SHP77 treated with DMSO at 0.1 percent for 48 hours (cell line): ENCODE results near the gene HOMER2.
"Not testable (repeated sequence)": the region's sequence is repeated elsewhere in the genome, so short reads cannot be mapped to it uniquely, and the experiment has no call there.

ENCODE experiments used
- DNase-seq: peaks from one replicate; lab custom pipeline; 2025; lab: John Stamatoyannopoulos, UW

HOMER2 gene

DNA sequence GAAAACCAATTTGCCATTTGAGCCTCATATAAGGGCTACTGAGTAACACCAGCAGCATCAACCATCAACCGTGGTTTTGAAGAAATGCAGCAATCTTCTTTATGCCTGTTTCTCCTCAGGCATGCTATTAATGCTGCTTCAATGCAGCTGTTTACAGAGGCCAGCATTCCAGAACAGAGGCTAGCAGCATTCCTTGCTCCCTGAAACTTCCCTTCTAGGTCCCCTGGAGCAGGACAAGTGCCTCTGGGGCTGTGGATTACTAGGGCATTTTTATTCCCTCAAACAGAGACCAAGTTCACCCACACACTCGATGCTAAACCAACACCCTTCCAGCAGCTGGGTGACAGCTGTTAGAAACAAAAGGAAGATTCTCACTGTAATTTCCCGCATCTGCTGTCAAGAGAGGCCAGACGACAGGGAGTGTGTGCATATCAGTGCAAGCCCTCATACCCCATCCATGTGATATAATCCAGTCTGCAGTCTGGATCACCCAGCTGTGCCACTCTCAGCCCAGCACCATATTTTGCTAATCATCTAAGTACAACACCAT lies 57.5 kb downstream of the HOMER2 start:
- no peak for DNase-seq

DNA sequence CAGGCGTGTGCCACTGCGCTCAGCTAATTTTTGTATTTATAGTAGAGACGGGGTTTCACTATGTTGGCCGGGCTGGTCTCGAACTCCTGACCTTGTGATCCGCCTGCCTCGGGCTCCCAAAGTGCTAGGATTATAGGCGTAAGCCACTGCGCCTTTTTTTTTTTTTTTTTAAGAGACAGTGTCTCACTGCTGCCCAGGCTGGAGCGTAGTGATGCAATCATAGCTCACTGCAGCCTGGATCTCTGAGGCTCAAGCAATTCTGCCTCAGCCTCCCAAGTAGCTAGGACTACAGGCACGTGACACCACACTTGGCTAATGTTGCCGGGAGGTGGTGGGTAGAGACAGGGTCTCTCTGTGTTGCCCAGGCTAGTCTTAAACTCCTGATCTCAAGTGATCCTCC lies 59.0 kb downstream of the HOMER2 start:
- not testable (repeated sequence) for DNase-seq

DNA sequence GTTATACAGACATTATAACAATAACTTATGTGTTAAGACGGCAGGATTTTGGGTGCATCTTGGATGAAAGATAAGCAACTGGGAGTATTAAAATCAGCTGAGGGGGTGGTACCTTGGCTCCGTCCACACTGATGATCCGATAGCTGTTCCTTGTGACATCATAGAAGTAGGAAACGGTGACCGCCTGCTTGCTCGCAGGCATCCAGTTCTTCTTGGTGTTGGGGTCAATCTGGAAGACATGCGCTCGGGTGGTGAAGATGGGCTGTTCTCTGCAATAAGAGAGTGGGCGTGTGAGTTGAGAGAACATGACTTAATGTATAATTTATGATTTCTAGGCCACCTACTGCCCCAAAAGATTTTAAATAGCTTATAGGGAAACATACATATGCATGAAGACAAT lies 59.9 kb downstream of the HOMER2 start:
- DNase-seq: no peak

DNA sequence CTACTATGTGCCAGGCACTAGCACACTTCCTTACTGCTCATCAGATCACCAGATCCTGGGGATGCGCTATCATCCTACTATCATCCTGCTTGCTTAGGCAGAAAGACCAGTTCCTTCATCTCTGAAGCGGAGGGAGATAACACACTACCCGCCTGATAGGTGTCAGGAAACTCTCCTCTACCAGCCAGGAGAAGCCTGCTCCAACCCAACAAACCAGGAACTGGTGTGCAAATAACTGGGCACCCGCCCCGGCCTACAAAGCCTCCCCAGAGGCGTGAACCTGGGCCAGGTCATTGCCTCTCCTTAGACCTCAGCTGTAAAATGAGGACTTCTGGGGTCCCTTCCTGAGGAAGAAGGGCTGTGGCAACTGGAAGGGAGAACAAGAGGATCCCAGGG lies 61.5 kb downstream of the HOMER2 start:
- no peak for DNase-seq

DNA sequence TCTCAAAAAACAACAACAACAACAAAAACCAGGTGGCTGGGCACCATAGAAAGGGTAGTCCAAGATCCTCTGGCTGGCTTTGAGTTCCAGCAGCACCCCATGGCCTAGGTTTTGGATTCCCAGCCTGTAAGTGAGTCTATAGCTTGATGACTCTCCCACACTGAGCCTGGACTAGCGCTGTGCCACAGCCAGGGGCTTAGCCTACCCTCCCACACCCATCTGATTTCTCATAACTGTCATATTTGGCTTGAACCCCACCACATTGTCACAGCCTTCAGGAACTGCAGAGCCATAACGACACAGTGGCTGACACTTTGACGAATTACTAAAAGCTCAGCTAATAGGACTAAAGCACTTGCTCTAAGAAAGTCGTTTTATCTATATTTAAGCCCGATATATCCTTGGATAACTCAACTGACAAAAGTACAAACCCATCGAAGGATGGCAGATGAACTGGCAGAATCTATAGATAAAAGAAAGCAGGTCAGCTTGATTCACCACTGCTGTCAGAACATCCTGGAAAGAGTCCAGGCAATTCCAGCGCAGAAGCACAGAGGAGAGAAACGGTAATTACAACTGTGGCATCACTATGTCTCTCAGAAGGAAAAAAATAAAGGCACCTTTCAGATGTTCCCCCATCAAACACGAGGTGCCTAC lies 62.1 kb downstream of the HOMER2 start:
- no peak for DNase-seq

DNA sequence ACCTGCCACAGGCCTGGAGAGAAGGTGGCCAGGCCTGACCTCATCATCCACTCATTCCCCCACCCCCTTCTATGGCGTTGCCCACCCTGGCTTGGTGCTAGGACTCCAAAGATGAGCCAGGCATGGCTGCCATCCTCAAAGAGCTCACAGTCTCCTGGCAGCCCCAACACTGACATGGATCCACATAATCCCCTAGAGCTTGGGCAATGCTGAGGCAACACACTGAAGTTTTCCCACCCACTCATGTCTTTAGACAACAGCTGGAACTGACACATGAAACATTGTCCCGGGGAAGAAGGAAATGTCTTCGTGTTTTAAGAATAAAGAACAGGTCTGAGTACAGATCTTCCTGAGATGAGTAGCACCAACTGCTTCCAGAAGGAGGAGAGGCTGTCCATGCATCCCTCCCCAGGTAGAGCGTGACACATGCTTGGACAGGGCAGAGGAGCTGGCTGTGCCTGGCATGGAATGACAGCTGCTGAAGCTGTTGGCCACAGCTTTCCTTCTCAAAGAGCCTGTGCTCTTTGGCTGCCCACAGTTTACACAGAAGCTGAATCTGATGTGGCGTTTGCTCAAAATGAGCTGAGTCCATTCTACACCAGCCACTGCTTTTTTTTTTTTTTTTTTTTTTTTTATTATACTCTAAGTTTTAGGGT lies 70.1 kb downstream of the HOMER2 start:
- no peak for DNase-seq

DNA sequence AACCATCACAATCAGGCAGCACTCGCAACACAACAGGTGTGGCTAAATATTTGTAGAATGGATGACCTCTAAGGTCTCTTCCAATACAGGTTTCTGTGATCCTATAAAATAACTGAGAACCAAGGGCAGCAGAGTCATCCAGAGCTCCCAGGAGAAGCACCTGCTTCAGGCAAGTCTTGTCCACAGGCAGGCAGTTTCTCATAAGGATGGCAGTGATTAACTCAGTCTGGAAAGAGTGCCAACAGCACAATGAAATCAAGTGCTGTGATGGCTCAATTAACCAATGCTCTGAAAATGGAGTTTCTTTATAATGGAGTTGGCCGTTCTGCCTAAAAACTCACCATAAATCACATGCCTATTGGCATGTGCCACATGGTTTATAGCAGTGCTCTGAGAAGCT lies 70.8 kb downstream of the HOMER2 start:
- DNase-seq: no peak

DNA sequence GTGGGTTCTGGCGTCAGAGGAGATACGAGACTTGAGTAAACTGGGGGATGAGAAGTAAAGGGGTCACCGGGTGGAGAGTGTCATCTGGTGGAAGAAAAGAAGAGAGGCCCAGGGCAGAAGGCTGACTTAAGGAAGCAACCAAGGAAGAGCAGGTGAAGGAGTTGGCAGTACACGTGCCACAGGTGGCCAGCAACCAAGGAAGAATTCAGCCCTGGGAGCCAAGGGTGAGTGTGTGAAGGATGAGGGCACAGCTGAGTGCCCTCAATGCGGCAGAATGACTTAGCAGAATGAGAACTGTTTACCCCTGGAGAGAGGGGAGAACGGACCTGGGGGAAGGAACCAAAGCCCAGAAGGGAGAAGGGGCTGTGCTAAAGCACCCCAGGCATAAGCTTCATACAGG lies 71.8 kb downstream of the HOMER2 start:
- no peak for DNase-seq

DNA sequence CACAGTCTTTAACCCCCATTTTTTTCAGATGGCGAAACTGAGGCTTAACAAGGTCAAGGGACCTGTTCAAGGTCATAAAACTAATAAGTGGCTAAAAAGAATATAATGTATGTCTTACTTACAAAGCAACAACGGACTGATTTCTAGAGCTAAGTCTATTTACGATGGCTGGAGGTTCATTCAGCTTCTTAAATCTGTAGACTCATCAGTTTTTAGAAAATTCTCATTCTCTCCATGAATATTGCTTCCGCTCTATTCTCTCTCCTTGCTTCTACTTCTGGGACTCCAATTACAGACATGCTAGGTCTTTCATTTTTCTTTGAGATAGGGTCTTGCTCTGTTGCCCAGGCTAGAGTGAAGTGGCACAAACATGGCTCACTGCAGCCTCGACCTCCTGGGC lies 74.2 kb downstream of the HOMER2 start:
- DNase-seq: no peak

DNA sequence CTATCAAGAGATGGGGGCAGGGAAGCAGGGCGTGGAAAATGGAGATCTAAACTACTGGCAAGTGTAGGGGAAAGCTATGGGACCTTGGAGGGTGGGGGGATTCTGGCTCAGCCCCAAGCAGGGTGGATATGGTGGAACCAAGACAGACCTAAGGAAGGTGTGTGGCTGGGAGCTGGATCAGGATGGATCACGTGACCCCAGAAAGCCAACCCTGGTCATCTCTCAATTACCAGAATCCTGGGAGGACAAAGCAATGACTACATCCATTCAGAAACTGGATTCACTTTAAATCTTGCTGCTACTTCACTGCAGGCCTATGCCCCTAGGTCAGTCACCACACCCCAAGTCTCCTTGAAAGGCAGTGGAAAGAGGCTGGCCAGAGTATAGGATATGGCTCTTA lies 74.7 kb downstream of the HOMER2 start:
- no peak for DNase-seq

DNA sequence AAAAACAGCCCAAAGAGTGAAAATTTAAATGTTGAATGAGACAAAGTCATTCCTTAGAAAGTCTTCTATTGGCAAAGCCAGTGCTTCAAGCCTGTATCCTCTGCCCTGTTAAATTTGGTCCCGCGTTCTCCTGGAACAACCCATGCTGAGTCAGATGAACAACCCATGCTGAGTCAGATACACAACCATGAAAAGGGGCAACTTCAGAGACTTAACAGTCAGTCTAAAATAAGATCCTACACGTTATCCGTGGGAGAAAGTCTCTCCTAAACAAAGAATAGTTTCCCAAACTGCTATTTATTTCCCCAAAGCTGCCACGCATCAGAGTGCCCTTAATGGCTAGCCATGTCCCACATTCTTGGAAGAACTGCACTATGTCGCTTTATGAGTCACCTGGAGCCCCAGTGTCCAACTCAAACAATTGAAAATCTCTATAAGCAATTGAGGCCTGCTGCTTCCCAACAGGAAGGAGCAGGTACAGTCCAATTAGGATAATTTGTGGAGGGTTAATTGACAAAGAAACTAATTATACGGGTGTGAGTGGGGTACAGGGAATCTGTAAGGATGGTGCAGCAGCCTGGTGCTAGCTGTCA lies 77.0 kb downstream of the HOMER2 start:
- no peak for DNase-seq

DNA sequence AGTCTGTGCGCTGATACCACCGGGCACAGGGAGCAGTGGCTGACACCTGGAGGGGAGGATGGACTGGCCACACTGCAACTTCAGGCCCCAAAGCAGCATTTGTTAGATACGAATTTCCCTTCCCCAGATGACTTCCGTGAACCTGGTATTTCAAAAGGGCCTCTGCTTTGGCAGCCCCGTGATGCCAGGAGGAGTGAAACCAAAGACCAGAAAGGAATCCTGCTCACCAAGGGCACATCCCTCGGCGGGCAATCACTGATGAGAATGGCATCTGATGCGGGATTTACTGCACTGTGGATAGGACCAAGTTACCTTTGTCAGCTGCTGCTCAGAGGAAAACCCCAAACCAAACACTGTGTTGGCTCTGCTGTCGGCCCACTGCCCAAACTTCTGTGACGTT lies 77.6 kb downstream of the HOMER2 start:
- no peak for DNase-seq

DNA sequence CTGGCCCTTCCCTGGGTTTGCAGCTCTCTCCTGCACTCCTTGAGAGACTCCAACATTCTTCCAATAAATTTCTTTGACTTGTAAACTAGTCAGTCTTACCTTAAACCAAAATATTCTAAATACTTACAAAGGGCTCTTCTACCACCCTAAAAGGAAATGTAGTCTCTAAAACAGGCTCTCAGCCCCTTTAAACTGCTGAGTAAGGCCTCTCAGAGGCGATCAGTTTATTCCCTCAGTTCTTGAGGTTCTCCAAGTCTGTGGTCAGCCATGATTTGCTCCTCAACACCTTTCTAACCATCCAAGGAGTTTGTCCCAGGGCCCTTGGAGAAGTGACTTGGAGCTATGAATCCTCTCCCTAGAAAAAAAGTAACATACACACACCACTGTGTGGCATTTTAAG lies 78.3 kb downstream of the HOMER2 start:
- DNase-seq: no peak

DNA sequence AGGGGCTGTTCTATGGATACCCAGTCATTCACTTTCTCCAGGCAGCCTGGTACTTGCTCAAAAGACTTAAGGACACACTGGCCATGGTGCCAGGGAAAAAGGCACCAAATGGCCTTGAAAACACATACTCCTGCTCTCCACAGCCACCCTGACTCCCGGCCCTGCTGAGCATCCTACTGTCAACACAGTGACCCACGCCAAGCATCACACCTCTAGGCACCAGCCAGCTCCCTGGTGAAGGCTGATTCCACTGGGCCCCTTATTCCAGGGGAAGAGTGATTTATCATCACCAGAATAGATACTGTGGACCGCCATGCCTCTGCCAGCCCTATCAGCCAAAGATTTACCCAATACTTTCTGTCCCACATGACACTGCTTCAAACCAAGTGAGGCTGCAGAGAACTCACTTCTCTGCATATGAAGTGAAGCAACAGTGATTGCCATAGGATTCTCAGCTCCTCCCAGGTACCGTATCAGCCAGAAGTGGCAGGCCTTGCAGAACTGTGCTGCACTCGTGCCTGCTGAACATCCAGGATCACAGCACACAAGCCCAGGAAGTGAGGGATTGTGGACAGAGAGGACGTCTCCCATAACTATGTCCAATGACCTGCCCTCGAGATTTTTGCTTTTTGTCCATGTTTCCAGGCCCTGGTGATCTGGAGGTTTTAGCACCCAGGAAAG lies 79.4 kb downstream of the HOMER2 start:
- DNase-seq: no peak

DNA sequence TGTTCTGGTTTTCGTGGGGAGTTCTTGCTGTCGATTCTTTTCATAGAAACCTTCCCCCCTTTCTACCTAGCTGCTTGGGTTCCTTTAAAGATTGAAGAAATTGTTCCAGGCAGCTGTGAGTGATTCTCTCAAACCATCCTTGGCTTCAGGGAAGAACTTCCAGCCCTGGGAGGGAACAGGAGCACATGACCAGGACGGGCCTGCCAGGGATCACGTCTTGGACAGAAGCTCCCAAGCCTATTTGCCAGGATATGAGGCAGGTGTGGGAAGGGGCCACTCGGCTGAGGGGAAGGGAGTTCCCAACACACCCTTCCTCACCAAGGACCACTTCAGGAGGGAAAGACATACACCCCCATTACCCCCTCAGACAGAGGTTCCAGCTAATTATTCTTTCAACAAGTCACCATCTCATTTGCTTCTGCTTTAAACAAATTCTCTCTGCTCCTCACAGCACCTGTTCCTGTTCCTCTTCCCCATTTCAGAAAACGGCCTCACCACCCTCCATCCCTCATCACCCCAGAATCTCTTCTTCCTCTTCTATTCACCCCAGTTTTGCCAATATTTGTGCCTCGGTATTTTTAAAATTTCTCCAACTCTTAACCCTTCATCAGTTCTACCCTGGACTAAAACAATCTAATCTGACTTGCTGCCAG lies 80.6 kb downstream of the HOMER2 start:
- no peak for DNase-seq

DNA sequence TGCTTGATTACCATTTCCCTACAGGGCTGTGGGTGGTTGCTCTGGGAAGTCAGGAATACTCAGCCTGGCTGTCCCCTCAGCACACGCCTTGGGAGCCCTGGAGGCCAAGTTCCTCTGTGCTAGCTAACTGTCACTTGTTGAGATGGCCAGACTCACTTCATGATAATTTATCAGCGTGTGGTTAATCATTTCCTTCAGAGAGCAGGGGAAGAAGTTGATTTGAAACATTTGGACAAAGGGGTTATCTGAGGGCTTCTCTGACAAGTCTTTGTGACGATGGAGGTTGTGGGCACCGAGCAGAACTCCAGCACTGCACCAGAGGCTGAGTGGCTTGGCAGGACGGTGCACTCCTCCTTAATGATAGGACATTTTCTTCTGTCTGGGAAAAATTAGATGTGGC lies 81.2 kb downstream of the HOMER2 start:
- no peak for DNase-seq

DNA sequence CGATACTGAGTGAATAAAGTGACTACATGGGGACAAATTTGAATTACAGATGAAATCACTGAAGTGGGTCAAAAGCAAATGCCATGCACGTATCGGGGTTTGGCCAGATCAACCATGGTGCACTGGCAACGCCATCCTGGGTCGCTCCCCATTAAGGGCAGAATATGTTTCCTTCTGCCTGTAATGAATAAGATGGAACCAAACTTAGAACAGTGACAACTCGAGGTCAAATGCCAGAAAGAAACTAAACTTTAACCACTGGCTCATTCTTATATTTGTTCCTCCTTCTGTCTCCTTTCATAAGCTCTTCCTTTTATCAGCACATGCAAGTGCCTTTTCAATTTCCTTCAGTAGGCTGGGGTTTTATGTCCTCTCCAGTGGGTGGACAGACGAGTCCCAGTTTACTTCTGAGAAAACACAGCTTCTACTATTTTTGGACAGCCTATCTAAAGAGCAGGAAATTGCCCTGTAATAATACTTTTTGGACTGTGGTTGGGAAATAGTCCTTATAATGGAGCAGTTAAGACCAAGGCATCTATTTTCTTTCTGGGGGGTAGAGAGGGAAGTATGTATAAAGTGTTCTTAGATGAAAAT lies 81.7 kb downstream of the HOMER2 start:
- DNase-seq: no peak

DNA sequence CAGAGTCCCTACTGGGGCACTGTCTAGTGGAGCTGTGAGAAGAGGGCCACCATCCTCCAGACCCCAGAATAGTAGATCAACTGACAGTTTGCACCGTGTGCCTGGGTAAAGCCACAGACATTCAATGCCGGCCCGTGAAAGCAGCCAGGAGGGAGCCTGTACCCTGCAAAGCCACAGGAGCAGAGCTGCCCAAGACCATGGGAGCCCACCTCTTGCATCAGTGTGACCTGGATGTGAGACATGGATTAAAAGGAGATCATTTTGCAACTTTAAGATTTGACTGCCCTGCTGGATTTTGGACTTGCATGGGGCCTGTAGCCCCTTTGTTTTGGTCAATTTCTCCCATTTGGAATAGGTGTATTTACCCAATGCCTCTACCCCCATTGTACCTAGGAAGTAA lies 86.5 kb downstream of the HOMER2 start:
- DNase-seq: not testable (repeated sequence)

DNA sequence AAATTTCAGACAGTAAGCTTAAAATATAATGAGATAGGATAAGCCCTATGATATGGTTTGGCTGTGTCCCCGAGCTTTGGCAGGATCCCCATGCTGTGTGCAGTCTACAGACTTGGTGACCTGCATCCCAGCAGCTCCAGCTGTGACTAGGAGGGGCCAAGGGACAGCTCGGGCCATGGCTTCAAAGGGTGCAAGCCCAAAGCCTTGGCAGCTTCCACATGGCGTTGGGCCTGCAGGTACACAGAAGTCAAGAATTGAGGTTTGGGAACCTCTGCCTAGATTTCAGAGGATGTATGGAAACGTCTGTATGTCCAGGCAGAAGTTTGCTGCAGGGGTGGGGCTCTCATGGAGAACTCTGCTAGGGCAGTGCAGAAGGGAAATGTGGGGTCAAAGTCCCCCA lies 86.9 kb downstream of the HOMER2 start:
- DNase-seq: not testable (repeated sequence)

DNA sequence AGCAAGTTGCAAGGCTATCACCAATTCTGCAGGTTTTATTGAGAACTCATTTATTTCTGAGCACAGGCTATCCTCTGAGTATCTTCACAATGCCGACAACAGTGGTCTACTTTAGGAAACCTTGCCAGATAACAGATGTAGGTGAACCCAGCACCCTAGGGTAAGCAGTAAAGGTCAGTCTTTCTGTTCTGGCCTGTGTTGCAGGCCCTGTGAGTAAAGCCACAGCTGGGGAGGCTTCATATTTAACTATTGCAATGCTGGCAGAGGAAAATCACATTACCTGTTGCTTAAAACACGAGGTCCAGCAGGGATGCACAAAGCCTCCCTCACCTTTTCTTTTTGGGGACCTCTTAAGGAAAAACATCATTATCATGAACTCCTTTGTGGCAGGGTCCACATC lies 87.6 kb downstream of the HOMER2 start:
- no peak for DNase-seq

DNA sequence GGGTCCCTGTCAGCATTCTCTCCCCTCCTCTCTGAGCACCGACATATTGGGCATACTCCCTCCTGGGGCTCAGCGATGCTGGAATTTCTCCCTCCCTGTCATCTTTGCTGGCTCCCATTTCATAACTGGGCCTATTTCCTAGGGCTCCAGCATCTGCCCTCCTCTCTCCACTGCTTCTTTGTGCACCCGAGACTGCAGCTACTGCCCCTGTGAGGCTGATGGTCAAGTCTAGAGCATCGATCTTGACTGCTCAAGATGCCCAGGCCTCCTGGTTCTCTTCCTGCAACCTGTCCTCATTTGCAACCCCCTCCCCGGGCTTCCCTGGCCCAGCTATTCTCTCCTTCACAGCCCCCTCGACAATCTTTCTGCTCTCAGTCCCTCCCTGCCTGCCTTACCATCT lies 89.6 kb downstream of the HOMER2 start:
- no peak for DNase-seq

DNA sequence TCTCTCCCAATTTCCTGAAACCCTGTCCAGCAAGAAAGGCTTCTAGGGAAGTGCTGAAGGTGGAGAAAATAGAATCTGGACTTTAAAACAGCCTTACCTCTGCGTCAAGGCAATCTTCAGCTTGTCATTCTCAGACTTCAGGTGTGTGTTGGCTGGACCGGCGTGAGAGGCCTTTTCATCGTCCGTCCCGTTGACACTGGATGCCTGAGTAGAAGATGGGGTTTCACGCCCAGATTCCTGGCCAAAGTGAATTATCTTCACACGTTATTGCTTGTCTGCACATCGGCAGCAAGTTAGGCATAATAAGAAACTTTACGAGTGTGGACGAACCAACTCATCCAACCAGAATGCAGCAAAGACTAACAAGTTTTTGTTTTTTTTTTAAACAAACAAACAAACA lies 93.6 kb downstream of the HOMER2 start:
- DNase-seq: no peak
